ENCODE data around the gene NEUROD1. TPM values are rescaled to one million over a fixed set of nuclear protein-coding genes. Genes with fewer than 3 reads are reported as not detected.

NEUROD1 gene
- polyA plus RNA-seq, 1 experiment = not detected

DNA sequence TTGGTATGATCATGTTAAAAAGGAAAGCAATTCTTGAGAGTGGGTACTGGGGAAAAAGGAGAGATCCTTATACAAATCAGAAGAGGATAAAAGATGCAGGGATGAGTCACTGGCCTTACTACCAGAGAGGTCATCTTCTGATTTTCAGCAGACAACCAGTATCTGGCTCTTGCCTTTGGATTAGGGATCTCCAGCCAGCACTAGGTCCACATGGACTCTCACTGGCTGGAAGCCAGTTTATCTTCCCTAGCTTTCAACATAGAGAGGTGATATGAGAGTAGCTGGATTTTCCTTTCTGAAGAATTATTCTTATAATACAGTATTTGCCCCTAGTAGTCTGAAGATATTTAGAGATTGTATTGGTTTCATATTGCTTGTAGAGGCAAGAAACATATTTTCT, 53.6 kb downstream of the NEUROD1 start:
- CTCF ChIA-PET = no interaction called here

More for the DNA sequence above, 53.6 kb downstream of the NEUROD1 start:
- H3K27me3 ChIP-seq (ENCODE audit: control insufficient read depth, insufficient read depth, low read length) = no peaks in the 10 kb centered on the region; the same call in none of the 2 replicates
- TF ChIP-seq, protein P1, sequence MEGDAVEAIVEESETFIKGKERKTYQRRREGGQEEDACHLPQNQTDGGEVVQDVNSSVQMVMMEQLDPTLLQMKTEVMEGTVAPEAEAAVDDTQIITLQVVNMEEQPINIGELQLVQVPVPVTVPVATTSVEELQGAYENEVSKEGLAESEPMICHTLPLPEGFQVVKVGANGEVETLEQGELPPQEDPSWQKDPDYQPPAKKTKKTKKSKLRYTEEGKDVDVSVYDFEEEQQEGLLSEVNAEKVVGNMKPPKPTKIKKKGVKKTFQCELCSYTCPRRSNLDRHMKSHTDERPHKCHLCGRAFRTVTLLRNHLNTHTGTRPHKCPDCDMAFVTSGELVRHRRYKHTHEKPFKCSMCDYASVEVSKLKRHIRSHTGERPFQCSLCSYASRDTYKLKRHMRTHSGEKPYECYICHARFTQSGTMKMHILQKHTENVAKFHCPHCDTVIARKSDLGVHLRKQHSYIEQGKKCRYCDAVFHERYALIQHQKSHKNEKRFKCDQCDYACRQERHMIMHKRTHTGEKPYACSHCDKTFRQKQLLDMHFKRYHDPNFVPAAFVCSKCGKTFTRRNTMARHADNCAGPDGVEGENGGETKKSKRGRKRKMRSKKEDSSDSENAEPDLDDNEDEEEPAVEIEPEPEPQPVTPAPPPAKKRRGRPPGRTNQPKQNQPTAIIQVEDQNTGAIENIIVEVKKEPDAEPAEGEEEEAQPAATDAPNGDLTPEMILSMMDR (IDR thresholded peaks at IDR 0.05; ENCODE audit: insufficient read depth, low read depth, low read length) = no peak
- POLR2A ChIA-PET = no interaction called here
- H3K36me3 ChIP-seq (ENCODE audit: control insufficient read depth, insufficient read depth, low read length) = no peaks in the 10 kb centered on the region
- no peak for DNase-seq (ENCODE audit: low read depth)
- H3K4me3 ChIP-seq (ENCODE audit: low read depth, low read length) = no peak overlapping the region

Other genes with a start within 250 kb of the NEUROD1 start
- 17.6 and 37.3 TPM in 2 replicates for gene ITGA4, start 223.1 kb downstream of the NEUROD1 start, polyA plus RNA-seq (2011; rRNA removed)
- 0.04 and 0.06 TPM in 2 replicates for gene CERKL, start 23.4 kb downstream of the NEUROD1 start, polyA plus RNA-seq (2011; rRNA removed)
- gene ITPRID2, start 211.2 kb upstream of the NEUROD1 start, polyA plus RNA-seq (2011; rRNA removed) = 52.7 and 62.9 TPM in 2 replicates